DND-41 (cell line): ENCODE data around the gene ZDHHC6.

Source experiments
- ATAC-seq: fragments of 200-7000 bp; cut with Tn5 transposase; 3 replicates; pipeline ENCODE4 v1.9.1; 2021; ENCODE audit warnings: low read depth; ENCODE audit not compliant: insufficient read depth
- DNase-seq: peaks from one replicate; pipeline ENCODE4 v3.0.0-alpha.2; 2020
- H2AFZ ChIP-seq: 2 replicates; pipeline ENCODE4 v1.6.0; 2012; ENCODE audit warnings: low read depth, low read length
- H3K27ac ChIP-seq: 2 replicates; pipeline ENCODE4 v1.5.1; 2012; ENCODE audit warnings: low read length, inconsistent platforms
- H3K27me3 ChIP-seq: fragments of 200-600 bp; sonication (generic); 2 replicates; pipeline ENCODE4 v1.6.0; 2012; ENCODE audit warnings: low read length, mild to moderate bottlenecking, inconsistent platforms; ENCODE audit not compliant: insufficient read depth, poor library complexity
- H3K36me3 ChIP-seq: 2 replicates; pipeline ENCODE4 v1.5.1; 2012; ENCODE audit warnings: low read length, inconsistent platforms; ENCODE audit not compliant: insufficient read depth
- H3K4me1 ChIP-seq: 2 replicates; pipeline ENCODE4 v1.5.1; 2012; ENCODE audit warnings: mild to moderate bottlenecking, low read length; ENCODE audit not compliant: insufficient read depth
- H3K4me2 ChIP-seq: 2 replicates; pipeline ENCODE4 v1.6.0; 2012; ENCODE audit warnings: mild to moderate bottlenecking, moderate library complexity, low read length, inconsistent platforms; ENCODE audit not compliant: insufficient read depth
- H3K4me3 ChIP-seq, 2 experiments: fragments of 200-600 bp in 1 of 2; shearing (Covaris generic) in 1 of 2; 2 replicates each; pipeline ENCODE4 v1.5.1; 2012 to 2016; ENCODE audit warnings: inconsistent platforms in 2 of 2, low read length in 2 of 2, mild to moderate bottlenecking in 2 of 2, low read depth in 1 of 2, moderate library complexity in 1 of 2
- H3K79me2 ChIP-seq: 2 replicates; pipeline ENCODE4 v1.6.0; 2012; ENCODE audit warnings: low read length, inconsistent platforms; ENCODE audit not compliant: insufficient read depth
- H3K9ac ChIP-seq: 2 replicates; pipeline ENCODE4 v1.6.0; 2012; ENCODE audit warnings: low read depth, mild to moderate bottlenecking, inconsistent platforms, low read length, moderate library complexity
- H3K9me3 ChIP-seq: 2 replicates; pipeline ENCODE4 v1.5.1; 2012; ENCODE audit warnings: low read length, moderate library complexity, mild to moderate bottlenecking, inconsistent platforms; ENCODE audit not compliant: insufficient read depth, severe bottlenecking
- H4K20me1 ChIP-seq: 2 replicates; pipeline ENCODE4 v1.6.0; 2012; ENCODE audit warnings: low read length; ENCODE audit not compliant: insufficient read depth
- CTCF ChIP-seq: IDR thresholded peaks from 2 replicates; pipeline ENCODE4 v1.5.1; 2012; ENCODE audit warnings: borderline replicate concordance, low read length, moderate library complexity, mild to moderate bottlenecking; ENCODE audit not compliant: poor library complexity, severe bottlenecking; ENCODE audit errors: extremely low read depth
- EZH2 ChIP-seq: IDR thresholded peaks from 3 replicates; pipeline ENCODE4 v1.6.1; 2012; ENCODE audit warnings: borderline replicate concordance, low read depth, mild to moderate bottlenecking, moderate library complexity, low read length, inconsistent platforms; ENCODE audit not compliant: severe bottlenecking

ZDHHC6 gene

GRCh38 chr10:112426111-112426510, 20.6 kb downstream of the ZDHHC6 start:
- no peaks in the 10 kb centered on the region for H3K4me1 ChIP-seq
- H3K36me3 ChIP-seq: peaks cover 65% of the 10 kb centered on the region
- no peak overlapping the region for H2AFZ ChIP-seq
- H3K27me3 ChIP-seq: no peaks in the 10 kb centered on the region
- TF ChIP-seq CTCF (no peak), EZH2 (no peak)
- no peak for DNase-seq
- ATAC-seq: no peak
- H3K4me3 ChIP-seq: no peak overlapping the region
- H3K9me3 ChIP-seq: no peaks in the 10 kb centered on the region
- H3K79me2 ChIP-seq: no peaks in the 10 kb centered on the region
- H4K20me1 ChIP-seq: no peaks in the 10 kb centered on the region
- H3K27ac ChIP-seq: no peak overlapping the region
- no peak overlapping the region for H3K4me2 ChIP-seq
- no peak overlapping the region for H3K9ac ChIP-seq

- TF ChIP-seq EZH2: no peak
- TF ChIP-seq CTCF: no peak
- no peak overlapping the region for H3K27ac ChIP-seq
- H3K79me2 ChIP-seq: no peaks in the 10 kb centered on the region
- ATAC-seq: no peak
- H3K4me3 ChIP-seq: no peak overlapping the region
- H3K9ac ChIP-seq: no peak overlapping the region
- no peaks in the 10 kb centered on the region for H3K27me3 ChIP-seq
- DNase-seq: no peak
- no peaks in the 10 kb centered on the region for H3K9me3 ChIP-seq
- H4K20me1 ChIP-seq: no peaks in the 10 kb centered on the region
- H3K4me1 ChIP-seq: no peaks in the 10 kb centered on the region
- H2AFZ ChIP-seq: no peak overlapping the region
- H3K4me2 ChIP-seq: no peak overlapping the region
- H3K36me3 ChIP-seq: peaks cover 52% of the 10 kb centered on the region
Measured at GRCh38 chr10:112424651-112425050, 22.1 kb downstream of the ZDHHC6 start.

- Histone ChIP-seq H2AFZ (no peak overlapping the region), H3K4me3 (no peak overlapping the region), H3K9ac (no peak overlapping the region), H3K36me3 (peaks cover 39% of the 10 kb centered on the region), H3K4me2 (no peak overlapping the region), H3K27ac (no peak overlapping the region), H3K27me3 (no peaks in the 10 kb centered on the region), H3K4me1 (no peaks in the 10 kb centered on the region), H4K20me1 (no peaks in the 10 kb centered on the region), H3K79me2 (no peaks in the 10 kb centered on the region), H3K9me3 (no peaks in the 10 kb centered on the region)
- TF ChIP-seq CTCF (no peak), EZH2 (no peak)
- no peak for ATAC-seq
- no peak for DNase-seq
Measured at GRCh38 chr10:112421731-112422130, 25.0 kb downstream of the ZDHHC6 start.

GRCh38 chr10:112412696-112413095, 34.0 kb downstream of the ZDHHC6 start:
- Histone ChIP-seq H4K20me1 (no peaks in the 10 kb centered on the region), H3K27me3 (no peaks in the 10 kb centered on the region), H2AFZ (no peak overlapping the region), H3K4me3 (no peak overlapping the region), H3K9ac (no peak overlapping the region), H3K36me3 (peaks cover 49% of the 10 kb centered on the region), H3K9me3 (no peaks in the 10 kb centered on the region), H3K4me1 (no peaks in the 10 kb centered on the region), H3K4me2 (no peak overlapping the region), H3K79me2 (no peaks in the 10 kb centered on the region), H3K27ac (no peak overlapping the region)
- no peak for ATAC-seq
- DNase-seq: no peak
- no peak for TF ChIP-seq EZH2
- TF ChIP-seq CTCF: no peak
